ENCODE measurements around the gene WIZ. TPM values are rescaled to one million over a fixed set of nuclear protein-coding genes. Genes with fewer than 3 reads are reported as not detected.

WIZ gene
- total RNA-seq, 1 experiment from 2014 or later = 17.3 TPM

GRCh38 chr19:15464394-15465385, 14.9 kb upstream of the WIZ start, which contains the start of gene RASAL3:
Gene RASAL3, minus strand, starts transcription at chr19:15464544. Its CDS starts 186 bp downstream, at chr19:15464358.
- DNase-seq (ENCODE audit: low spot score) = no peak

GRCh38 chr19:15463861-15464371, 14.2 kb upstream of the WIZ start:
- no peak for DNase-seq (ENCODE audit: low spot score)

GRCh38 chr19:15461694-15462093, 11.9 kb upstream of the WIZ start:
- no peak for DNase-seq (ENCODE audit: low spot score)

- no peak for DNase-seq (ENCODE audit: low spot score)
Observed at GRCh38 chr19:15457701-15458484, 8.1 kb upstream of the WIZ start.

GRCh38 chr19:15456871-15457700, 7.3 kb upstream of the WIZ start:
- no peak for DNase-seq (ENCODE audit: low spot score)

- no peak for DNase-seq (ENCODE audit: low spot score)
Observed at GRCh38 chr19:15456441-15456840, 6.7 kb upstream of the WIZ start.

GRCh38 chr19:15455996-15456395, 6.2 kb upstream of the WIZ start:
- DNase-seq (ENCODE audit: low spot score) = no peak

GRCh38 chr19:15453906-15454860, 4.4 kb upstream of the WIZ start:
- no peak for DNase-seq (ENCODE audit: low spot score)

- DNase-seq (ENCODE audit: low spot score) = no peak
Observed at GRCh38 chr19:15453091-15453578, 3.4 kb upstream of the WIZ start.

GRCh38 chr19:15452111-15453047, 2.6 kb upstream of the WIZ start:
- DNase-seq (ENCODE audit: low spot score) = peak; percentile 52

- DNase-seq (ENCODE audit: low spot score) = no peak
Observed at GRCh38 chr19:15450528-15450890, 753 bp upstream of the WIZ start.

GRCh38 chr19:15448778-15449619, 757 bp downstream of the WIZ start:
- DNase-seq (ENCODE audit: low spot score) = no peak

- DNase-seq (ENCODE audit: low spot score) = no peak
Observed at GRCh38 chr19:15448044-15448777, 1.5 kb downstream of the WIZ start.

GRCh38 chr19:15447057-15447456, 2.7 kb downstream of the WIZ start:
- no peak for DNase-seq (ENCODE audit: low spot score)

GRCh38 chr19:15445807-15446376, 3.9 kb downstream of the WIZ start:
- DNase-seq (ENCODE audit: low spot score) = no peak

GRCh38 chr19:15445227-15445605, 4.5 kb downstream of the WIZ start:
- no peak for DNase-seq (ENCODE audit: low spot score)

All from A172 (cell line).